ENCODE results near the gene TBX4.
"Not testable (repeated sequence)": the region's sequence is repeated elsewhere in the genome, so short reads cannot be mapped to it uniquely, and the experiment has no call there.

TBX4 gene

GRCh38 chr17:61421460-61421859 is 30.8 kb upstream of the TBX4 start:
- Histone ChIP-seq H3K9me3 (ENCODE audit: control insufficient read depth in 2 of 2, low read length in 2 of 2) (no peaks in the 10 kb centered on the region), H3K9ac (ENCODE audit: low read depth in 1 of 2, low read length in 2 of 2) (no peak overlapping the region), H3K27ac (ENCODE audit: low read depth in 2 of 2, low read length in 2 of 2) (no peak overlapping the region), H3K4me1 (ENCODE audit: control insufficient read depth in 2 of 2, insufficient read depth in 2 of 2, low read length in 2 of 2) (peaks cover 0 to 6% of the 10 kb centered on the region in 2 donors), H3K27me3 (ENCODE audit: control insufficient read depth in 2 of 2, insufficient read depth in 2 of 2, low read length in 2 of 2) (peaks cover 0 to 11% of the 10 kb centered on the region in 2 donors), H3K4me3 (ENCODE audit: low read length in 2 of 2) (no peak overlapping the region), H3K36me3 (ENCODE audit: control insufficient read depth in 2 of 2, insufficient read depth in 2 of 2, low read length in 2 of 2) (no peaks in the 10 kb centered on the region)

GRCh38 chr17:61422116-61422799 is 30.0 kb upstream of the TBX4 start:
- H3K27me3 ChIP-seq (ENCODE audit: control insufficient read depth in 2 of 2, insufficient read depth in 2 of 2, low read length in 2 of 2), result peaks cover 0 to 11% of the 10 kb centered on the region in 2 donors
- H3K4me1 ChIP-seq (ENCODE audit: control insufficient read depth in 2 of 2, insufficient read depth in 2 of 2, low read length in 2 of 2), result no peaks in the 10 kb centered on the region
- H3K27ac ChIP-seq (ENCODE audit: low read depth in 2 of 2, low read length in 2 of 2), result no peak overlapping the region
- H3K9me3 ChIP-seq (ENCODE audit: control insufficient read depth in 2 of 2, low read length in 2 of 2), result no peaks in the 10 kb centered on the region
- no peaks in the 10 kb centered on the region for H3K36me3 ChIP-seq (ENCODE audit: control insufficient read depth in 2 of 2, insufficient read depth in 2 of 2, low read length in 2 of 2)
- H3K4me3 ChIP-seq (ENCODE audit: low read length in 2 of 2), result no peak overlapping the region
- H3K9ac ChIP-seq (ENCODE audit: low read depth in 1 of 2, low read length in 2 of 2), result no peak overlapping the region

GRCh38 chr17:61422869-61423268 is 29.4 kb upstream of the TBX4 start:
- Histone ChIP-seq H3K36me3 (ENCODE audit: control insufficient read depth in 2 of 2, insufficient read depth in 2 of 2, low read length in 2 of 2) (no peaks in the 10 kb centered on the region), H3K4me1 (ENCODE audit: control insufficient read depth in 2 of 2, insufficient read depth in 2 of 2, low read length in 2 of 2) (no peaks in the 10 kb centered on the region), H3K9ac (ENCODE audit: low read depth in 1 of 2, low read length in 2 of 2) (no peak overlapping the region), H3K9me3 (ENCODE audit: control insufficient read depth in 2 of 2, low read length in 2 of 2) (no peaks in the 10 kb centered on the region), H3K27ac (ENCODE audit: low read depth in 2 of 2, low read length in 2 of 2) (no peak overlapping the region), H3K4me3 (ENCODE audit: low read length in 2 of 2) (no peak overlapping the region), H3K27me3 (ENCODE audit: control insufficient read depth in 2 of 2, insufficient read depth in 2 of 2, low read length in 2 of 2) (peaks cover 0 to 11% of the 10 kb centered on the region in 2 donors)

GRCh38 chr17:61423967-61424649 is 28.1 kb upstream of the TBX4 start:
- Histone ChIP-seq H3K36me3 (ENCODE audit: control insufficient read depth in 2 of 2, insufficient read depth in 2 of 2, low read length in 2 of 2) (no peaks in the 10 kb centered on the region), H3K4me3 (ENCODE audit: low read length in 2 of 2) (no peak overlapping the region), H3K9ac (ENCODE audit: low read depth in 1 of 2, low read length in 2 of 2) (no peak overlapping the region), H3K4me1 (ENCODE audit: control insufficient read depth in 2 of 2, insufficient read depth in 2 of 2, low read length in 2 of 2) (no peaks in the 10 kb centered on the region), H3K9me3 (ENCODE audit: control insufficient read depth in 2 of 2, low read length in 2 of 2) (no peaks in the 10 kb centered on the region), H3K27ac (ENCODE audit: low read depth in 2 of 2, low read length in 2 of 2) (no peak overlapping the region), H3K27me3 (ENCODE audit: control insufficient read depth in 2 of 2, insufficient read depth in 2 of 2, low read length in 2 of 2) (peaks cover 0 to 11% of the 10 kb centered on the region in 2 donors)

GRCh38 chr17:61425682-61426481 is 26.3 kb upstream of the TBX4 start:
- Histone ChIP-seq H3K27ac (ENCODE audit: low read depth in 2 of 2, low read length in 2 of 2) (no peak overlapping the region), H3K27me3 (ENCODE audit: control insufficient read depth in 2 of 2, insufficient read depth in 2 of 2, low read length in 2 of 2) (peaks cover 0 to 10% of the 10 kb centered on the region in 2 donors)

DNA sequence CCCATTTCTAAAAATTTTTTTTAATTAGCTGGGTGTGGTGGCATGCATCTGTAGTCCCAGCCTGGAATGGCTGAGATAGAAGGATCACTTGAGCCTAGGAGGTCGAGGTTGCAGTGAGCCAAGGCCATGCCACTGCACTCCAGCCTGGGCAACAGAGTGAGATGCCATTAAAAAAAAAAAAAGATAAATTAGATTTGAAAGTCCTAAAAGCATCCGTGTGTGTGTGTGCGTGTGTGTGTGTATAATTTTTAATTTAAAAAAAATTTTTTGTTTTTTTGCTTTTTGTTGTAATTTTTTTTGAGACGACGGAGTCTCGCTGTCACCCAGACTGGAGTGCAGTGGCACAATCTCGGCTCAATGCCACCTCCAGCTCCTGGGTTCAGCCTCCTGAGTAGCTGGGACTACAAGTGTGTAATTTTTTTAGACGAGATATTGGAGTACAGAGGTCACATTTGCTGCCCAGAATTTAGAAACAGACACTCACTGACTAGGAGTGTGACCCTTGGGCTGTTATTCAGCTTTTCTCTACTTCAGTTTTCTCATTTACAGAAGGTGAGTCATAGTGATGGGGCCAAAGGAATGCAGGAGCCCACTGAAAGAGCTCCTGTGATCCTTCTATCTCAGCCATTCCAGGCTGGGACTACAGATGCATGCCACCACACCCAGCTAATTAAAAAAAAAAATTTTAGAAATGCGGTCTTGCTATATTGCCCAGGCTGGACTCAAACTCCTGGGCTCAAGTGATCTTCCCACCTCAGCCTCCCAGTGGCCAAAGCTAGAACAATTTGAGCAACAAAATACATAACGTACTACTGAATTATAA is 25.5 kb upstream of the TBX4 start:
- Histone ChIP-seq H3K9ac (ENCODE audit: low read depth in 1 of 2, low read length in 2 of 2) (no peak overlapping the region), H3K4me3 (ENCODE audit: low read length in 2 of 2) (no peak overlapping the region), H3K9me3 (ENCODE audit: control insufficient read depth in 2 of 2, low read length in 2 of 2) (no peaks in the 10 kb centered on the region), H3K36me3 (ENCODE audit: control insufficient read depth in 2 of 2, insufficient read depth in 2 of 2, low read length in 2 of 2) (no peaks in the 10 kb centered on the region), H3K4me1 (ENCODE audit: control insufficient read depth in 2 of 2, insufficient read depth in 2 of 2, low read length in 2 of 2) (no peaks in the 10 kb centered on the region), H3K27ac (ENCODE audit: low read depth in 2 of 2, low read length in 2 of 2) (no peak overlapping the region), H3K27me3 (ENCODE audit: control insufficient read depth in 2 of 2, insufficient read depth in 2 of 2, low read length in 2 of 2) (peaks cover 0 to 5% of the 10 kb centered on the region in 2 donors)

More at GRCh38 chr17:61425682-61426481, 26.3 kb upstream of the TBX4 start:
- H3K36me3 ChIP-seq (ENCODE audit: control insufficient read depth in 2 of 2, insufficient read depth in 2 of 2, low read length in 2 of 2), result no peaks in the 10 kb centered on the region
- no peak overlapping the region for H3K9ac ChIP-seq (ENCODE audit: low read depth in 1 of 2, low read length in 2 of 2)
- no peak overlapping the region for H3K4me3 ChIP-seq (ENCODE audit: low read length in 2 of 2)
- no peaks in the 10 kb centered on the region for H3K9me3 ChIP-seq (ENCODE audit: control insufficient read depth in 2 of 2, low read length in 2 of 2)
- no peaks in the 10 kb centered on the region for H3K4me1 ChIP-seq (ENCODE audit: control insufficient read depth in 2 of 2, insufficient read depth in 2 of 2, low read length in 2 of 2)

GRCh38 chr17:61427567-61427966 is 24.7 kb upstream of the TBX4 start:
- Histone ChIP-seq H3K9ac (ENCODE audit: low read depth in 1 of 2, low read length in 2 of 2) (no peak overlapping the region), H3K27me3 (ENCODE audit: control insufficient read depth in 2 of 2, insufficient read depth in 2 of 2, low read length in 2 of 2) (peaks cover 0 to 5% of the 10 kb centered on the region in 2 donors), H3K36me3 (ENCODE audit: control insufficient read depth in 2 of 2, insufficient read depth in 2 of 2, low read length in 2 of 2) (no peaks in the 10 kb centered on the region), H3K4me3 (ENCODE audit: low read length in 2 of 2) (no peak overlapping the region), H3K4me1 (ENCODE audit: control insufficient read depth in 2 of 2, insufficient read depth in 2 of 2, low read length in 2 of 2) (no peaks in the 10 kb centered on the region), H3K9me3 (ENCODE audit: control insufficient read depth in 2 of 2, low read length in 2 of 2) (no peaks in the 10 kb centered on the region), H3K27ac (ENCODE audit: low read depth in 2 of 2, low read length in 2 of 2) (no peak overlapping the region)

- Histone ChIP-seq H3K36me3 (ENCODE audit: control insufficient read depth in 2 of 2, insufficient read depth in 2 of 2, low read length in 2 of 2) (no peaks in the 10 kb centered on the region), H3K9me3 (ENCODE audit: control insufficient read depth in 2 of 2, low read length in 2 of 2) (no peaks in the 10 kb centered on the region), H3K4me1 (ENCODE audit: control insufficient read depth in 2 of 2, insufficient read depth in 2 of 2, low read length in 2 of 2) (no peaks in the 10 kb centered on the region), H3K27me3 (ENCODE audit: control insufficient read depth in 2 of 2, insufficient read depth in 2 of 2, low read length in 2 of 2) (peaks cover 0 to 2% of the 10 kb centered on the region in 2 donors), H3K9ac (ENCODE audit: low read depth in 1 of 2, low read length in 2 of 2) (no peak overlapping the region), H3K4me3 (ENCODE audit: low read length in 2 of 2) (no peak overlapping the region), H3K27ac (ENCODE audit: low read depth in 2 of 2, low read length in 2 of 2) (no peak overlapping the region)
Observed at GRCh38 chr17:61429274-61429673, 22.9 kb upstream of the TBX4 start.

DNA sequence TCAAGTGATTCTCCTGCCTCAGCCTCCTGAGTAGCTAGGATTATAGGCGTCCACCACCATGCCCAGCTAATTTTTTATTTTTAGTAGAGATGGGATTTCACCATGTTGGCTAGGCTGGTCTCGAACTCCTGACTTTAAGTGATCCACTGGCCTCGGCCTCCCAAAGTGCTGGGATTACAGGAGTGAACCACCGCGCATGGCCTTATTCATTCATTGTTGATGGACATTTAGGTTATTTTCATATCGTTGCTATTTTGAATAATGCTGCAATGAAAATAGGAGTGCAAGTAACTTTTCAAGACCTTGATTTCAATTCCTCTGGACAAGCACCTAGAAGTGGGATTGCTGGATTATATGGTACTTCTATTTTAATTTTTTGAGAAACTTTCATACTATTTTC is 22.4 kb upstream of the TBX4 start:
- not testable (repeated sequence) for H3K27ac ChIP-seq (ENCODE audit: low read depth in 2 of 2, low read length in 2 of 2); H3K9me3 ChIP-seq (ENCODE audit: control insufficient read depth in 2 of 2, low read length in 2 of 2); H3K4me3 ChIP-seq (ENCODE audit: low read length in 2 of 2); H3K36me3 ChIP-seq (ENCODE audit: control insufficient read depth in 2 of 2, insufficient read depth in 2 of 2, low read length in 2 of 2); H3K4me1 ChIP-seq (ENCODE audit: control insufficient read depth in 2 of 2, insufficient read depth in 2 of 2, low read length in 2 of 2); H3K27me3 ChIP-seq (ENCODE audit: control insufficient read depth in 2 of 2, insufficient read depth in 2 of 2, low read length in 2 of 2); H3K9ac ChIP-seq (ENCODE audit: low read depth in 1 of 2, low read length in 2 of 2)

All from mucosa of rectum (tissue), 2 donors.